ENCODE measurements around the gene C10orf88. TPM values are rescaled to one million over a fixed set of nuclear protein-coding genes. Genes with fewer than 3 reads are reported as not detected.

C10orf88 gene
- total RNA-seq, 1 donor from 2014 or later, result 10.0 TPM

DNA sequence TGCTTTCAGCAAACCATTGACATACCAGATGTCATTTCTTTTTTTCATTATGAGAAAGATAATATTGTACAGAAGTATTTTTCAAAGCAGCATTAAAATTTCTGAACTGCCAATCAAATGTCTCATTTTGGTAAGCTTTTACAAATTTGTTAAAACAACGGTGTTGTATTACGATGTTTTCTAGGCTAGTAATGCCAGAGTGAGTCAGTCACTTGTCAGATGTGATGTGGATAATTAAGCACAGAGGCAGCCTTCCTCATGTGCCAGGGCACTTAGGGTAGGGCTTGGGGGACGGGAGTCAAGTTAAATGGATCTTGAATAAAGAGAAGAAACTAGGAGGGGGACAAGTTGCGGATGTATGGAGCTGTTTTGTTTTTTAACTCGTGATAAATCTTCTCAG, 36.3 kb upstream of the C10orf88 start:
- H3K36me3 ChIP-seq (ENCODE audit: control insufficient read depth, insufficient read depth, low read length), result peaks cover 4% of the 10 kb centered on the region
- no peaks in the 10 kb centered on the region for H3K27me3 ChIP-seq (ENCODE audit: control insufficient read depth, insufficient read depth, low read length)
- H3K4me3 ChIP-seq (ENCODE audit: low read depth, low read length), result no peak overlapping the region
- TF ChIP-seq, protein P1, sequence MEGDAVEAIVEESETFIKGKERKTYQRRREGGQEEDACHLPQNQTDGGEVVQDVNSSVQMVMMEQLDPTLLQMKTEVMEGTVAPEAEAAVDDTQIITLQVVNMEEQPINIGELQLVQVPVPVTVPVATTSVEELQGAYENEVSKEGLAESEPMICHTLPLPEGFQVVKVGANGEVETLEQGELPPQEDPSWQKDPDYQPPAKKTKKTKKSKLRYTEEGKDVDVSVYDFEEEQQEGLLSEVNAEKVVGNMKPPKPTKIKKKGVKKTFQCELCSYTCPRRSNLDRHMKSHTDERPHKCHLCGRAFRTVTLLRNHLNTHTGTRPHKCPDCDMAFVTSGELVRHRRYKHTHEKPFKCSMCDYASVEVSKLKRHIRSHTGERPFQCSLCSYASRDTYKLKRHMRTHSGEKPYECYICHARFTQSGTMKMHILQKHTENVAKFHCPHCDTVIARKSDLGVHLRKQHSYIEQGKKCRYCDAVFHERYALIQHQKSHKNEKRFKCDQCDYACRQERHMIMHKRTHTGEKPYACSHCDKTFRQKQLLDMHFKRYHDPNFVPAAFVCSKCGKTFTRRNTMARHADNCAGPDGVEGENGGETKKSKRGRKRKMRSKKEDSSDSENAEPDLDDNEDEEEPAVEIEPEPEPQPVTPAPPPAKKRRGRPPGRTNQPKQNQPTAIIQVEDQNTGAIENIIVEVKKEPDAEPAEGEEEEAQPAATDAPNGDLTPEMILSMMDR (IDR thresholded peaks at IDR 0.05; ENCODE audit: insufficient read depth, low read length, severe bottlenecking), result no peak
- DNase-seq (ENCODE audit: low read depth) (peak; percentile 56), FAIRE-seq (no peak)

DNA sequence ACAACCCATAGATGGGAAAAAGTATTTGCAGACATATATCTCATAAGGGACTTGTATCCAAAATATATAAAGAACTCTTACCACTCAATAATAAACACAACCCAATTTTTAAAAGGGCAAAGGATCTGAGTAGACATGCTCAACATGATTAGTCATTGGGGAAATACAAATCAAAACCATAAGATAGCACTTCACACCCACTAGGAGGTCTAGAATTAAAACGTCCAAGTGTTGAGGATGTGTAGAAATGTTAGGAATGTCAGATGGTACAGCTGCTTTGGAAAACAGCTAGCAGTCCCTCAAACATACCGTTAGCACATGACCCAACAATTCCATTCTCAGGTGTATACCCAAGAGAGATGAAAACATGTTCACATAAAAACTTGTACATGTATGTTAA, 34.5 kb upstream of the C10orf88 start:
- Histone ChIP-seq H3K27me3 (ENCODE audit: control insufficient read depth, insufficient read depth, low read length) (no peaks in the 10 kb centered on the region), H3K4me3 (ENCODE audit: low read depth, low read length) (no peak overlapping the region), H3K36me3 (ENCODE audit: control insufficient read depth, insufficient read depth, low read length) (peaks cover 3% of the 10 kb centered on the region)
- TF ChIP-seq, protein P1 (IDR thresholded peaks at IDR 0.05; ENCODE audit: insufficient read depth, low read length, severe bottlenecking), result no peak
- peak; percentile 23 for DNase-seq (ENCODE audit: low read depth)
- FAIRE-seq, result no peak

DNA sequence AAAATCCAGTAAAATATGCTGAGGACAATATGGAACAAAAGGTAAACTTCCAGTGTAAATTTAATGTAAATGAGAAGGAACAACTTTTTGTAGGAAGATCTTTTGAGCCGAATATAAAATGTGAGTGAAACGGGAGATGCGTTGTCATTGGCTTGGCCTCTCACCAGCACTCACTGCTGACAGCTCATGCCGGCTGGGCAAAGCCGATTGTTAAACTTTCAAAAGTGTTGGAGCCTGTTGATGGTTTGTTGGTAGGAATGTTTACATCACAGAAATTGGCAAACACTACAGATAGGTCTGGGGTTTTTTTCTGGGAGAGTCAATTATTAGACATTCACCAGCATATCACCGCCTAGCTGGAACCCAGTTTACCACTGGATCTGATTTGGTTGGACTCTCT, 32.3 kb upstream of the C10orf88 start:
- FAIRE-seq, result no peak

DNA sequence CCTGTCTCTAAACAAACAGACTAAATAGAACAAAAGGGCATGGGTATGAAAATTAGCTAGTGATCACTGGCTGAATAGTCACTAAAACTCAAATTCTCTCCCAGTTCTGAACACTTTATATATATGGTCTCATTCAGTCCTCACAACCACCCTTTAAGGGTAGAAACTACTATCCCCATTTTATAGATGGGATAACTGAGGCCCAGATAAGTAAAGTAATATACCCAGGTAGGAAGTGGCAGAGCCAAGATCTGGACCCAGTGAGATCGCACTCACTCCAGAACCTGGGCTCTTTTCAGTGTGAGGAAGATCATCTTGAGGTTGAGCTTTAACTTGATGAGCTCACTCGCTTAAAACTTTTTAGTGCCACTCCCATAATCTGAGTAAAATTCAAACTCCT, 30.7 kb upstream of the C10orf88 start:
- Histone ChIP-seq H3K27me3 (ENCODE audit: control insufficient read depth, insufficient read depth, low read length) (no peaks in the 10 kb centered on the region), H3K36me3 (ENCODE audit: control insufficient read depth, insufficient read depth, low read length) (peaks cover 4% of the 10 kb centered on the region), H3K4me3 (ENCODE audit: low read depth, low read length) (no peak overlapping the region)
- DNase-seq (ENCODE audit: low read depth), result no peak
- TF ChIP-seq, protein P1 (IDR thresholded peaks at IDR 0.05; ENCODE audit: insufficient read depth, low read length, severe bottlenecking), result no peak
- no peak for FAIRE-seq

More for the DNA sequence above, 32.3 kb upstream of the C10orf88 start:
- Histone ChIP-seq H3K4me3 (ENCODE audit: low read depth, low read length) (no peak overlapping the region), H3K36me3 (ENCODE audit: control insufficient read depth, insufficient read depth, low read length) (peaks cover 4% of the 10 kb centered on the region), H3K27me3 (ENCODE audit: control insufficient read depth, insufficient read depth, low read length) (no peaks in the 10 kb centered on the region)
- DNase-seq (ENCODE audit: low read depth), result no peak
- TF ChIP-seq, protein P1 (IDR thresholded peaks at IDR 0.05; ENCODE audit: insufficient read depth, low read length, severe bottlenecking), result no peak

DNA sequence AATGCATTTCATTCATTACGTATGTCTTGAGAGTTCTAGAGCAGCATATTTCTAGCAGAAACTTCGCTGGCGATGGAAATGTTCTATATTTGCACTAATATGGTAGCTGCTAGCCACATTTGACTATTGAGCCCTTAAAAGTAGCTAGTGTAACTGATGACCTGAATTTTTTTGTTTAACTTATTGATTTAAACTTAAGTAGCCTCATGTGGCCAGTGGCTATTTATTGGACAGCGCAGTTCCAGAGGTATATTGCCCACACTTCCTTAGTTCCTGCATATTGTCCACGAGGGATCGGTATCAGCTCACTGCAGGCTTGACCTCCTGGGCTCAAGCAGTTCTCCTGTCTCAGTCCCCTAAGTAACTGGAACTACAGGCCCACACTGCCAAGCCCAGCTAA, 29.9 kb upstream of the C10orf88 start:
- FAIRE-seq, result no peak
- Histone ChIP-seq H3K4me3 (ENCODE audit: low read depth, low read length) (no peak overlapping the region), H3K27me3 (ENCODE audit: control insufficient read depth, insufficient read depth, low read length) (no peaks in the 10 kb centered on the region), H3K36me3 (ENCODE audit: control insufficient read depth, insufficient read depth, low read length) (peaks cover 4% of the 10 kb centered on the region)
- DNase-seq (ENCODE audit: low read depth), result no peak
- TF ChIP-seq, protein P1 (IDR thresholded peaks at IDR 0.05; ENCODE audit: insufficient read depth, low read length, severe bottlenecking), result no peak

DNA sequence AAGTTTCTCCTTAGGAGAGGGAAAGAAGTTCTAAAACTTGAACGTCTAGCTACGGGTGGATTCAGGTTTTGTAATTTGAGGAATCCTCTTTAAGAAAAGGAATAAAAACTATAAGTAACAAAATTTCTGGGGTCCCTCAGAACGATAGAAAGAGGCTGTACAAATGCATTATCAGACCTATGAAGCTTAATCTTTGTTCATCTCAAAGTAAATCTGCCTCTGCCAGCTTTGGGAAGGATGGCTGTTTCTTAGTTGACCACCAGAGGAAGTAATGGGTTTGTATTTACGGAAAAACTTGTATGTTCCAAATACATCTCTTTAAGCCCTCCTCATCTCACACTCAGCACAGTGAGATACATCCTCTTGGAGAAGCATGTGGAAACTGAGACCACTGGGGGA, 27.0 kb upstream of the C10orf88 start:
- Histone ChIP-seq H3K36me3 (ENCODE audit: control insufficient read depth, insufficient read depth, low read length) (peaks cover 4% of the 10 kb centered on the region), H3K27me3 (ENCODE audit: control insufficient read depth, insufficient read depth, low read length) (no peaks in the 10 kb centered on the region), H3K4me3 (ENCODE audit: low read depth, low read length) (peak overlapping the region; percentile 56)
- TF ChIP-seq, protein P1 (IDR thresholded peaks at IDR 0.05; ENCODE audit: insufficient read depth, low read length, severe bottlenecking), result peak; percentile 30
- FAIRE-seq (no peak), DNase-seq (ENCODE audit: low read depth) (peak; percentile 36)
